Measurements from ENCODE around the gene SLC25A14. TPM values are rescaled to one million over a fixed set of nuclear protein-coding genes. Genes with fewer than 3 reads are reported as not detected.

SLC25A14 gene
- total and polyA plus RNA-seq, 10 of the 15 experiments (the other 5 are each of a cell fraction or from before 2014, with no cell fraction given), result 7.6 to 17.0 (median 14.0) TPM

DNA sequence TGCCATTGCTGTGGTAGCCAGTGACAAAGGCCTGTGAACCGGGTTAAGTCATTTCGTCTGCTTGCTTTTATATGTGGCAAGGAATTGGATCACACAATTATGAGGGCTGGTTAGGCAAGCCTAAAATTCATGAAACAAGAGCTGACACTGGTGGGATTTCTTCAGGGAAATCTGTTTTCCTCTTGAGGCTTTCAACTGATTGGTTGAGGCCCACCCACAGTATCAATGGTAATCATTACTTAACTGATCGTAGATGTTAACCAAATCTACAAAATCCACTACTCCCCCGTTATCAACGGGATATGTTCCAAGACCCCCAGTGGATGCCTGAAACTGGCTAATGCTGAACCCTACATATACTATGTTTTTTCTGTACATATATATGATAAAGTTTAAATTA, 75.1 kb downstream of the SLC25A14 start:
- ChIA-PET SMC1A (ENCODE audit: uncharacterized antibody, unreplicated experiment) (no interaction called here), RAD21 (ENCODE audit: unreplicated experiment) (no interaction called here), CTCF (no interaction called here), POLR2A (no interaction called here)
- H3K9ac ChIP-seq (ENCODE audit: control insufficient read depth, insufficient read depth, low read length), result no peak overlapping the region
- H3K79me2 ChIP-seq (ENCODE audit: control insufficient read depth, insufficient read depth, low read length), result no peaks in the 10 kb centered on the region
- no peak overlapping the region for H2AFZ ChIP-seq (ENCODE audit: control insufficient read depth, low read depth, low read length)
- H3K27ac ChIP-seq (ENCODE audit: control insufficient read depth, insufficient read depth), result no peak overlapping the region
- no peaks in the 10 kb centered on the region for H3K27me3 ChIP-seq (replicated peaks in 1 of 2; ENCODE audit: control insufficient read depth in 2 of 2, insufficient read depth in 2 of 2, low read length in 1 of 2)
- H3K36me3 ChIP-seq (ENCODE audit: control insufficient read depth in 2 of 2, insufficient read depth in 2 of 2, low read length in 1 of 2), result no peaks in the 10 kb centered on the region; a peak in 2 of 4 replicates
- H3K4me3 ChIP-seq, result no peak overlapping the region
- BruUV-seq (replicated peaks), result no TSS peak
- ATAC-seq (no peak), FAIRE-seq (no peak), DNase-seq (ENCODE audit: low read depth, low spot score) (no peak)
- intact Hi-C loops (cut with micrococcal nuclease; ENCODE audit: unreplicated experiment) (no loop called here), in situ Hi-C loops (cut with MboI) (no loop called here)
- WGBS (ENCODE audit: insufficient coverage, insufficient replicate concordance, low lambda C conversion rate, missing lambda C conversion rate), result 79% methylated on average over 5 of the region's 5 CpGs
- H3K4me1 ChIP-seq (ENCODE audit: control insufficient read depth, insufficient read depth, low read length), result no peaks in the 10 kb centered on the region
- H3K4me2 ChIP-seq (ENCODE audit: control insufficient read depth, insufficient read depth), result no peak overlapping the region
- no peaks in the 10 kb centered on the region for H4K20me1 ChIP-seq (ENCODE audit: control insufficient read depth, insufficient read depth)
- H3K9me3 ChIP-seq (replicated peaks; ENCODE audit: control insufficient read depth, insufficient read depth, low read length), result no peaks in the 10 kb centered on the region
- TF ChIP-seq SMAD5 (IDR thresholded peaks at IDR 0.05; ENCODE audit: low read depth) (no peak), TARDBP (IDR thresholded peaks at IDR 0.05; ENCODE audit: borderline replicate concordance) (no peak), ZNF622 (IDR thresholded peaks at IDR 0.05) (no peak), CREM (IDR thresholded peaks at IDR 0.05; ENCODE audit: low read depth) (no peak), SREBF2 (IDR thresholded peaks at IDR 0.05; ENCODE audit: low read length) (no peak)

DNA sequence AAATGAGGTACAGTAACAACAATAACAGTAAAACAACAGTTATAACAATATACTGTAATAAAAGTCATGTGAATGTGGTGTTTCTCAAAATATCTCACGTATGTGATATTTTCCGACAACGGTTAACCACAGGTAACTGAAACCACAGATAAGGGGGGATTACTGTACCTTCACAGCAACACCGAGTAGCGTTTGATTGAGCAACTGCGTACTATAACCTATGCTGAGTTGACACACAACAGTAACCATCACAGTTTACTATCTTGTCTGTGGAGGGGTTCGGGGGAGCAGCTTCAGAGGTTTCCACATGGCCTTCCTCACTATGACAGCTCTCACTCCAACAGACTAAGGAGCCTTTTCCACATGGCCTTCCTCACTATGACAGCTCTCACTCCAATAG, 75.5 kb downstream of the SLC25A14 start:
- in situ Hi-C loops (cut with MboI) (no loop called here), intact Hi-C loops (cut with micrococcal nuclease; ENCODE audit: unreplicated experiment) (no loop called here)
- Histone ChIP-seq H3K9me3 (replicated peaks; ENCODE audit: control insufficient read depth, insufficient read depth, low read length) (no peaks in the 10 kb centered on the region), H3K4me2 (ENCODE audit: control insufficient read depth, insufficient read depth) (no peak overlapping the region), H3K27ac (ENCODE audit: control insufficient read depth, insufficient read depth) (no peak overlapping the region), H3K9ac (ENCODE audit: control insufficient read depth, insufficient read depth, low read length) (no peak overlapping the region), H3K4me1 (ENCODE audit: control insufficient read depth, insufficient read depth, low read length) (no peaks in the 10 kb centered on the region), H3K36me3 (ENCODE audit: control insufficient read depth in 2 of 2, insufficient read depth in 2 of 2, low read length in 1 of 2) (no peaks in the 10 kb centered on the region; a peak in 2 of 4 replicates), H3K4me3 (no peak overlapping the region), H4K20me1 (ENCODE audit: control insufficient read depth, insufficient read depth) (no peaks in the 10 kb centered on the region), H2AFZ (ENCODE audit: control insufficient read depth, low read depth, low read length) (no peak overlapping the region), H3K27me3 (replicated peaks in 1 of 2; ENCODE audit: control insufficient read depth in 2 of 2, insufficient read depth in 2 of 2, low read length in 1 of 2) (no peaks in the 10 kb centered on the region), H3K79me2 (ENCODE audit: control insufficient read depth, insufficient read depth, low read length) (no peaks in the 10 kb centered on the region)
- 81% methylated on average over 7 of the region's 7 CpGs for WGBS (ENCODE audit: insufficient coverage, insufficient replicate concordance, low lambda C conversion rate, missing lambda C conversion rate)
- ChIA-PET CTCF (no interaction called here), RAD21 (ENCODE audit: unreplicated experiment) (no interaction called here), POLR2A (no interaction called here), SMC1A (ENCODE audit: uncharacterized antibody, unreplicated experiment) (no interaction called here)
- TF ChIP-seq NFYB (IDR thresholded peaks at IDR 0.05; ENCODE audit: insufficient read depth, low read depth, low read length), result no peak
- no peak for TF ChIP-seq CBFB (IDR thresholded peaks at IDR 0.05; ENCODE audit: low read depth)
- TF ChIP-seq CBX3 (IDR thresholded peaks at IDR 0.05; ENCODE audit: borderline replicate concordance, low read depth), result no peak
- no peak for FAIRE-seq
- DNase-seq (ENCODE audit: low read depth, low spot score), result no peak
- BruUV-seq (replicated peaks), result no TSS peak
- ATAC-seq, result no peak

Measured in GM12878 (cell line).